Right lobe of liver (tissue), 6 donors: Measurements from ENCODE around the gene FER1L5. TPM values are rescaled to one million over a fixed set of nuclear protein-coding genes. Genes with fewer than 3 reads are reported as not detected.
"Not testable (repeated sequence)": the region's sequence is repeated elsewhere in the genome, so short reads cannot be mapped to it uniquely, and the experiment has no call there.

Source experiments
- ATAC-seq, 4 donors: fragments of 200-7000 bp; cut with Tn5 transposase; one replicate each; pipeline ENCODE4 v1.9.1; 2020; ENCODE audit warnings: mild to moderate bottlenecking in 4 of 4, moderate library complexity in 4 of 4
- DNase-seq, 3 donors: peaks; one replicate each; pipeline ENCODE4 v3.0.0-alpha.2; 2020
- H3K27ac ChIP-seq, 3 donors: fragments of 200-600 bp; one replicate each; pipeline ENCODE4 v1.8.0; 2022
- H3K27me3 ChIP-seq, 2 donors: fragments of 200-600 bp; one replicate each; pipeline ENCODE4 v1.8.0; 2022
- H3K36me3 ChIP-seq, 4 donors: fragments of 200-600 bp; sonication (generic) in 1 of 4; one replicate each; pipeline versions ENCODE4 v1.5.1 to v1.8.0; 2017 to 2022; ENCODE audit warnings: control low read depth in 1 of 4
- H3K4me1 ChIP-seq, 4 donors: fragments of 200-600 bp; sonication (generic) in 1 of 4; one replicate each; pipeline versions ENCODE4 v1.5.1 to v1.8.0; 2017 to 2022; ENCODE audit warnings: control low read depth in 1 of 4
- H3K4me3 ChIP-seq, 3 donors: fragments of 200-600 bp; one replicate each; pipeline ENCODE4 v1.8.0; 2022
- H3K9me3 ChIP-seq, 4 donors: fragments of 200-600 bp; sonication (generic) in 1 of 4; one replicate each; pipeline versions ENCODE4 v1.5.1 to v1.8.0; 2017 to 2022; ENCODE audit warnings: control low read depth in 1 of 4
- POLR2A ChIP-seq: fragments of 450-650 bp; IDR thresholded peaks from one replicate; pipeline ENCODE4 v1.6.1; 2017; ENCODE audit warnings: antibody characterized with exemption, mild to moderate bottlenecking
- WGBS: methylation state at CpG from one replicate; pipeline ENCODE4 v1.1.6; 2018; ENCODE audit warnings: low coverage, low lambda C conversion rate; ENCODE audit not compliant: insufficient coverage; ENCODE audit errors: missing lambda C conversion rate; 5-methylcytosine and 5-hydroxymethylcytosine counted together
- intact Hi-C, 2 donors: fragments of 100-400 bp; cut with DNase I; formaldehyde crosslinking; loops; one replicate each; pipeline versions ENCODE4 v1.11.2 to v1.14.1; 2022
- total RNA-seq, 6 experiments: library from RNA; depleted of rRNA in 2 of 6; stranded (reverse); fragments of >200 nt in 2 of 6; fragmentation: NEBNext Ultra II Directional in 3 of 6; extraction: Animal tissue kit (Norgen Biotek cat#: 25700) in 3 of 6; gene quantifications; one replicate each; pipeline versions ENCODE4 v1.1.0 to v1.2.4, GENCODE V29; 2016 to 2023
- TF ChIP-seq, protein P1 (sequence below), 4 donors: fragments of 200-600 bp in 3 of 4; fragments of 450-650 bp in 1 of 4; IDR thresholded peaks; one replicate each; pipeline versions ENCODE4 v1.5.1 to v1.8.0; 2016 to 2022; ENCODE audit warnings: antibody characterized with exemption in 4 of 4, mild to moderate bottlenecking in 2 of 4
- donor health status: DM: no; HTN: yes; CAD: no.
- donor health status: DM: no; HTN: no; CAD: no.
- donor health status: DM: no; HTN: no; CAD: no.
- donor health status: DM: no; HTN: yes; CAD: no.
- donor health status: DM: no; HTN: yes; CAD: no.

FER1L5 gene
- total RNA-seq, 6 experiments from 2014 or later = not detected

DNA sequence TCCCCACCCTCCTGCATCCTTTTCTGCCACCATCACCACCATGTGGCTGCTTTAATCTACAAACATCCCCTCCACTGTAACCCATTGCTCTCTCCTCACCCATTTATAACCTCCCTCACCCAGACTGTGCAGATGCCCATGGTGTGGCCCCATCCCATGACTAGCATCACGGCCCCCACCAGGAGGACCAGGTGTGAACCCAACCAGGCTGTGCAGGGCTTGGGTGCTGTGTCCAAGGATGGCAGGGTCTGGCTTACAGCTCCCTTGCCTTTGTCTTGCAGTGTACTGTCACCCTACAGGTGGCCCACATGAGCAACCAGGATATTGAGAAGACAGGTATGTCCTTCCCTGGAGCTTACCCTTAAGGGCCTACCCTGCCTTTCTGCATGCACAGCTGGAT, 6.8 kb downstream of the FER1L5 start:
- Histone ChIP-seq H3K4me1 (no peaks in the 10 kb centered on the region), H3K27me3 (no peaks in the 10 kb centered on the region), H3K27ac (no peak overlapping the region), H3K36me3 (no peaks in the 10 kb centered on the region), H3K4me3 (no peak overlapping the region), H3K9me3 (no peaks in the 10 kb centered on the region)
- no CpG with 5 or more reads among the region's 1 CpG for WGBS
- ATAC-seq (peak in 1 of 4 donors; percentile 7), DNase-seq (no peak)
- intact Hi-C loops = no loop called here
- TF ChIP-seq, protein P1, sequence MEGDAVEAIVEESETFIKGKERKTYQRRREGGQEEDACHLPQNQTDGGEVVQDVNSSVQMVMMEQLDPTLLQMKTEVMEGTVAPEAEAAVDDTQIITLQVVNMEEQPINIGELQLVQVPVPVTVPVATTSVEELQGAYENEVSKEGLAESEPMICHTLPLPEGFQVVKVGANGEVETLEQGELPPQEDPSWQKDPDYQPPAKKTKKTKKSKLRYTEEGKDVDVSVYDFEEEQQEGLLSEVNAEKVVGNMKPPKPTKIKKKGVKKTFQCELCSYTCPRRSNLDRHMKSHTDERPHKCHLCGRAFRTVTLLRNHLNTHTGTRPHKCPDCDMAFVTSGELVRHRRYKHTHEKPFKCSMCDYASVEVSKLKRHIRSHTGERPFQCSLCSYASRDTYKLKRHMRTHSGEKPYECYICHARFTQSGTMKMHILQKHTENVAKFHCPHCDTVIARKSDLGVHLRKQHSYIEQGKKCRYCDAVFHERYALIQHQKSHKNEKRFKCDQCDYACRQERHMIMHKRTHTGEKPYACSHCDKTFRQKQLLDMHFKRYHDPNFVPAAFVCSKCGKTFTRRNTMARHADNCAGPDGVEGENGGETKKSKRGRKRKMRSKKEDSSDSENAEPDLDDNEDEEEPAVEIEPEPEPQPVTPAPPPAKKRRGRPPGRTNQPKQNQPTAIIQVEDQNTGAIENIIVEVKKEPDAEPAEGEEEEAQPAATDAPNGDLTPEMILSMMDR (IDR thresholded peaks at IDR 0.05) = no peak
- no peak for TF ChIP-seq POLR2A

DNA sequence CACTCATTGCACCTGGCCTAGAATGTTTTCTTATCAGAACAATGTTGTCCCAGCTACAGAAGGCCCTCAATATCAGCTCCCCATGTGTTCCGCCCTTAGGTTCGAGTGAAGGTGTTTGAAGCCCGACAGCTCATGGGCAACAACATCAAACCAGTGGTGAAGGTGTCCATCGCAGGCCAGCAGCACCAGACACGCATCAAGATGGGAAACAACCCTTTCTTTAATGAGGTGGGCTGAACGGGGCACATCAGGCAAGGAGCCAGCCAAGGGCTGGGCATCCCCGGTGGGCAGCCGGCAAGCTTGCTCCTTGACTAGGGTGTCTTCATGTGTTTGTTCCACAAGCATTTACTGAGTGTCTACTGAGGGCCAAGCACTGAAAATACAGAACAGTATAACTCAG, 9.2 kb downstream of the FER1L5 start:
- DNase-seq (no peak), ATAC-seq (no peak)
- WGBS = 71% methylated on average over 6 of the region's 8 CpGs

DNA sequence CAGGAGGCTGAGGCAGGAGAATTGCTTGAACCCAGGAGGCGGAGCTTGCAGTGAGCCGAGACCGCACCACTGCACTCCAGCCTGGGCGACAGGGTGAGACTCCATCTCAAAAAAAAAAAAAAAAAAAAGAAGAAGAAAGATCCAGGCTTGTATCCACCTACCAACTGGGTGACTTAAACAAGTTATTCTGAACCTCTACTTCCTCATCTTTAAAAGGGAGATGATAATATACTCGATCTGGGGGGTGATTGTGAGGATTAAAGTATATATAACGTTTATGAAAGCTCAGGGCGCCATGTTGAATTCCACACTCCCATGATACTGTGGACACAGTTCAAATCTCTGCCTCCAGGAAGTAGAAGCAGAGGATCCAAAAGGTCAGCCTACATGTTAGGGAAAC, 12.2 kb downstream of the FER1L5 start:
- H3K9me3 ChIP-seq, H3K27ac ChIP-seq, intact Hi-C loops, H3K27me3 ChIP-seq, DNase-seq, H3K36me3 ChIP-seq, ATAC-seq, H3K4me1 ChIP-seq, H3K4me3 ChIP-seq: not testable (repeated sequence)
- 66% methylated on average over 4 of the region's 7 CpGs for WGBS

More for the DNA sequence above, 9.2 kb downstream of the FER1L5 start:
- Histone ChIP-seq H3K36me3 (no peaks in the 10 kb centered on the region), H3K9me3 (no peaks in the 10 kb centered on the region), H3K4me1 (no peaks in the 10 kb centered on the region), H3K4me3 (no peak overlapping the region), H3K27ac (no peak overlapping the region), H3K27me3 (no peaks in the 10 kb centered on the region)
- TF ChIP-seq, protein P1 (IDR thresholded peaks at IDR 0.05) = no peak
- TF ChIP-seq POLR2A = no peak
- intact Hi-C loops = no loop called here

DNA sequence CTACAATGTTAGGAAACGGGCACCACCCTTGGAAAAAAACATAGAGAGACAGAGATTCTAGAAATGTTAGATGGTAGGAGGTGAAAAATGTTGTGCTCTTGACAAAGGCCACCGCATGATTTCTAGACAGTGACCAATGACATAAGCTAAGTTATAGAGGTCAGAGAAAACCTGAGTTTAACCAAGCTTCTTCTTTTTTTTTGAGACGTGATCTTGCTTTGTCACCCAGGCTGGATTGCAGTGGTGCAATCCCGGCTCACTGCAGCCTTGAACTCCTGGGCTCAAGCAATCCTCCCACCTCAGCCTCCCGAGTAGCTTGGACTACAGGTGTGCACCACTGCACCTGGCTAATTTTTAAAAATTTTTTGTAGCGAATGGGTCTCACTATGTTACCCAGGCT, 13.0 kb downstream of the FER1L5 start:
- intact Hi-C loops = no loop called here
- WGBS = 63% methylated on average over 4 of the region's 6 CpGs
- Histone ChIP-seq H3K4me3 (no peak overlapping the region), H3K27ac (no peak overlapping the region), H3K27me3 (no peaks in the 10 kb centered on the region), H3K9me3 (no peaks in the 10 kb centered on the region), H3K36me3 (no peaks in the 10 kb centered on the region), H3K4me1 (no peaks in the 10 kb centered on the region)
- TF ChIP-seq POLR2A = no peak
- TF ChIP-seq, protein P1 (IDR thresholded peaks at IDR 0.05) = no peak
- DNase-seq (no peak), ATAC-seq (no peak)

DNA sequence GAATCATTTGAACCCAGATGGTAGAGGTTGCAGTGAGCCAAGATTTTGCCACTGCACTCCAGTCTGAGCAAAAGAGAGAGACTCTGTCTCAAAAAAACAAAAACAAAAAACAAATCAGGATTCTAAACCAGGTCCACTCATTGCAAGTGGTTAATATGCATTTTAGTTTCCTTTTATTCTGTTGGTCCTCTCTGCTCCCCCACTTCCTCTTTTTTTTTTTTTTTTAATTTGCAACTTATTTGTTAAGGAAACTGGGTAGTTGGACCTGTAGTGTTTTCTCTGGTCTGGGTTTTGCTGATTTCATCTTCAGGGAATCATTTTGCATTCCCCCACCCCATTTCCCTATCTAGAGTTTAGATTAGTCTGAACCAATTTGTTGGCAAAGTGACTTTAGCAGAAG, 14.0 kb downstream of the FER1L5 start:
- H3K9me3 ChIP-seq = no peaks in the 10 kb centered on the region
- H3K4me3 ChIP-seq = no peak overlapping the region
- no peak for TF ChIP-seq POLR2A
- TF ChIP-seq, protein P1 (IDR thresholded peaks at IDR 0.05) = no peak
- H3K4me1 ChIP-seq = no peaks in the 10 kb centered on the region
- H3K36me3 ChIP-seq = no peaks in the 10 kb centered on the region
- intact Hi-C loops = no loop called here
- H3K27me3 ChIP-seq = no peaks in the 10 kb centered on the region
- H3K27ac ChIP-seq = no peak overlapping the region
- ATAC-seq (no peak), DNase-seq (no peak)
